Neural progenitor cell (in vitro differentiated cells): ENCODE results near the gene SNX25. TPM values are rescaled to one million over a fixed set of nuclear protein-coding genes. Genes with fewer than 3 reads are reported as not detected.

Source experiments
- DNase-seq: peaks from one replicate; pipeline ENCODE4 v3.0.0-alpha.2; 2016; ENCODE audit warnings: low spot score
- H2AFZ ChIP-seq: fragments of 200-600 bp; sonication (generic); replicated peaks from 2 replicates; pipeline ENCODE4 v1.6.1; 2016; ENCODE audit warnings: antibody characterized with exemption
- H3F3A ChIP-seq: fragments of 200-600 bp; sonication (generic); 2 replicates; pipeline ENCODE4 v1.6.1; 2016; ENCODE audit warnings: antibody characterized with exemption, low read depth
- H3K27ac ChIP-seq: fragments of 200-600 bp; sonication (generic); 2 replicates; pipeline ENCODE4 v1.5.1; 2016; ENCODE audit warnings: mild to moderate bottlenecking
- H3K27me3 ChIP-seq: fragments of 200-600 bp; sonication (generic); 2 replicates; pipeline ENCODE4 v1.6.1; 2016; ENCODE audit warnings: mild to moderate bottlenecking, moderate library complexity
- H3K36me3 ChIP-seq: fragments of 200-600 bp; sonication (generic); 2 replicates; pipeline ENCODE4 v1.5.1; 2016
- H3K4me1 ChIP-seq: fragments of 200-600 bp; sonication (generic); 2 replicates; pipeline ENCODE4 v1.6.1; 2016; ENCODE audit warnings: mixed run types
- H3K4me2 ChIP-seq: fragments of 200-600 bp; sonication (generic); 2 replicates; pipeline ENCODE4 v1.6.1; 2016
- H3K4me3 ChIP-seq: fragments of 200-600 bp; sonication (generic); 2 replicates; pipeline ENCODE4 v1.5.1; 2016
- H3K79me2 ChIP-seq: fragments of 200-600 bp; sonication (generic); 2 replicates; pipeline ENCODE4 v1.6.1; 2016; ENCODE audit warnings: low read depth
- H3K9ac ChIP-seq: fragments of 200-600 bp; sonication (generic); 2 replicates; pipeline ENCODE4 v1.6.1; 2016
- H3K9me3 ChIP-seq: fragments of 200-600 bp; sonication (generic); 2 replicates; pipeline ENCODE4 v1.5.1; 2016; ENCODE audit warnings: low read depth
- H4K20me1 ChIP-seq: fragments of 200-600 bp; sonication (generic); 2 replicates; pipeline ENCODE4 v1.6.1; 2016; ENCODE audit warnings: low read depth
- H3K27ac Mint-ChIP-seq: 3 replicates; pipeline ENCODE4 v1.8.0; 2021; ENCODE audit warnings: mixed read lengths
- H3K27me3 Mint-ChIP-seq: 2 replicates; pipeline ENCODE4 v1.8.0; 2022; ENCODE audit warnings: low read depth, mild to moderate bottlenecking, inconsistent platforms, moderate library complexity, mixed read lengths; ENCODE audit not compliant: insufficient read depth
- H3K36me3 Mint-ChIP-seq: 3 replicates; pipeline ENCODE4 v1.8.0; 2021; ENCODE audit warnings: mixed read lengths
- H3K4me1 Mint-ChIP-seq: 3 replicates; pipeline ENCODE4 v1.8.0; 2021; ENCODE audit warnings: mixed read lengths
- H3K4me3 Mint-ChIP-seq: 3 replicates; pipeline ENCODE4 v1.8.0; 2021; ENCODE audit warnings: mild to moderate bottlenecking, moderate library complexity, mixed read lengths
- H3K9me3 Mint-ChIP-seq: 3 replicates; pipeline ENCODE4 v1.8.0; 2020; ENCODE audit warnings: mixed read lengths
- EZH2 ChIP-seq: fragments of 200-600 bp; sonication (generic); IDR thresholded peaks from 2 replicates; pipeline ENCODE4 v1.6.1; 2017; ENCODE audit warnings: antibody characterized with exemption, mild to moderate bottlenecking, moderate library complexity
- EZH2phosphoT487 ChIP-seq: fragments of 200-600 bp; sonication (generic); IDR thresholded peaks from 2 replicates; pipeline ENCODE4 v1.6.1; 2017; ENCODE audit warnings: antibody characterized with exemption
- total RNA-seq: library from RNA; depleted of rRNA; stranded (reverse); fragments of >200 nt; gene quantifications from 2 replicates; pipeline ENCODE4 v1.2.3, GENCODE V29; 2015; ENCODE audit warnings: low replicate concordance
- TF ChIP-seq, protein P1 (sequence below): fragments of 200-600 bp; sonication (generic); IDR thresholded peaks from 2 replicates; pipeline ENCODE4 v1.5.1; 2017; ENCODE audit warnings: antibody characterized with exemption, mild to moderate bottlenecking

The SNX25 gene
- total RNA-seq, 1 donor from 2014 or later, result 50.8 TPM

DNA sequence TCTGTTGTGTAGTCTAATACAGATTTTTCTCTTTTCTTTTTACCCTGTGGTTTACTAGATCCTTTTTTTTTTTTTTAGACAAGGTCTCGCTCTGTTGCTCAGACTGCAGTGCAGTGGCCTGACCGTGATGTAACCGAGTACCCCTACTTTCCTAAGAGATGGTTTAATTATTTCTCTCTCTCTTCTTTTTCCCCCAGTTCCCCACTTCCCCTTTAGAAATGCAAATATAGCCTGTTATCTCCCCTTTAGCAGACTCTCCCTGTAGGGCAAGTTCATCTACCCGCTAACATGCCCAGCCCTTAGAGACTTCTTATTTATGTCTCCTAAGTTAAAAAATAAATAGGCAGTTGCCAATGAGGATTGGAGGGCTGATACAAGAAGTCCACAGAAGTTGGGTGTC is 4.5 kb downstream of the SNX25 start:
- H4K20me1 ChIP-seq, result peaks cover 22% of the 10 kb centered on the region
- H3K4me3 ChIP-seq, result no peak overlapping the region
- DNase-seq, result no peak
- H3K27me3 ChIP-seq, result peaks cover under 1% of the 10 kb centered on the region
- no peak overlapping the region for H3K9ac ChIP-seq
- no peak overlapping the region for H3K27ac ChIP-seq
- Mint-ChIP-seq H3K27ac (no peak overlapping the region), H3K4me1 (peaks cover 26% of the 10 kb centered on the region), H3K27me3 (peaks cover 2% of the 10 kb centered on the region), H3K4me3 (no peak overlapping the region), H3K36me3 (peaks cover 4% of the 10 kb centered on the region), H3K9me3 (no peaks in the 10 kb centered on the region)
- no peak for TF ChIP-seq EZH2phosphoT487
- no peak for TF ChIP-seq EZH2
- peaks cover 58% of the 10 kb centered on the region for H3K79me2 ChIP-seq
- H3K36me3 ChIP-seq, result no peaks in the 10 kb centered on the region
- peaks cover 10% of the 10 kb centered on the region for H3F3A ChIP-seq
- no peak overlapping the region for H2AFZ ChIP-seq
- no peaks in the 10 kb centered on the region for H3K9me3 ChIP-seq
- no peak overlapping the region for H3K4me2 ChIP-seq
- peaks cover 11% of the 10 kb centered on the region for H3K4me1 ChIP-seq

DNA sequence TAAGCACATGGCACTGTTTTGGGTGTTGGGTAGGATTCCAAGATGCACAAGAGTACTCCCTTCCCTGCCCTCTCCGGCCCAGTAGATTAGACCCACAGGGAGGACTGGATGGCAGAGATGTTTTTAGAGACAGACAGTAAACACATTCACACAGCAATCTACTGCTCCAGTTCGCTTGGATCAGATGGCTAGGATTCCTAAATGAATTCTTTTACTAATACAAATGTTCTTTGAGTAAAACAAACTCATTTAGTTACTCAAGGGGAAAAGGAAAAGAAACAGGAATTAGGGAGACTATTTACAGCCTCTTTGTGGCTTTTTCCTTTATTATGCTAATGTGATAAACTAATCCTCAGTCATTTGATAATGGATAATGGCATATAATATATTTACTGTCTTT is 5.9 kb downstream of the SNX25 start:
- Mint-ChIP-seq H3K9me3 (no peaks in the 10 kb centered on the region), H3K36me3 (peaks cover 8% of the 10 kb centered on the region), H3K27me3 (peaks cover 2% of the 10 kb centered on the region), H3K4me1 (peaks cover 23% of the 10 kb centered on the region), H3K4me3 (no peak overlapping the region), H3K27ac (no peak overlapping the region)
- H3K27ac ChIP-seq, result no peak overlapping the region
- H2AFZ ChIP-seq, result no peak overlapping the region
- TF ChIP-seq, protein P1, sequence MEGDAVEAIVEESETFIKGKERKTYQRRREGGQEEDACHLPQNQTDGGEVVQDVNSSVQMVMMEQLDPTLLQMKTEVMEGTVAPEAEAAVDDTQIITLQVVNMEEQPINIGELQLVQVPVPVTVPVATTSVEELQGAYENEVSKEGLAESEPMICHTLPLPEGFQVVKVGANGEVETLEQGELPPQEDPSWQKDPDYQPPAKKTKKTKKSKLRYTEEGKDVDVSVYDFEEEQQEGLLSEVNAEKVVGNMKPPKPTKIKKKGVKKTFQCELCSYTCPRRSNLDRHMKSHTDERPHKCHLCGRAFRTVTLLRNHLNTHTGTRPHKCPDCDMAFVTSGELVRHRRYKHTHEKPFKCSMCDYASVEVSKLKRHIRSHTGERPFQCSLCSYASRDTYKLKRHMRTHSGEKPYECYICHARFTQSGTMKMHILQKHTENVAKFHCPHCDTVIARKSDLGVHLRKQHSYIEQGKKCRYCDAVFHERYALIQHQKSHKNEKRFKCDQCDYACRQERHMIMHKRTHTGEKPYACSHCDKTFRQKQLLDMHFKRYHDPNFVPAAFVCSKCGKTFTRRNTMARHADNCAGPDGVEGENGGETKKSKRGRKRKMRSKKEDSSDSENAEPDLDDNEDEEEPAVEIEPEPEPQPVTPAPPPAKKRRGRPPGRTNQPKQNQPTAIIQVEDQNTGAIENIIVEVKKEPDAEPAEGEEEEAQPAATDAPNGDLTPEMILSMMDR, result no peak
- no peak for TF ChIP-seq EZH2
- TF ChIP-seq EZH2phosphoT487, result no peak
- H3K79me2 ChIP-seq, result peaks cover 63% of the 10 kb centered on the region
- H3K4me1 ChIP-seq, result peaks cover 8% of the 10 kb centered on the region
- H3K9me3 ChIP-seq, result no peaks in the 10 kb centered on the region
- H4K20me1 ChIP-seq, result peaks cover 25% of the 10 kb centered on the region
- no peaks in the 10 kb centered on the region for H3K36me3 ChIP-seq
- H3F3A ChIP-seq, result peaks cover 4% of the 10 kb centered on the region
- no peak overlapping the region for H3K9ac ChIP-seq
- no peak overlapping the region for H3K4me3 ChIP-seq
- no peaks in the 10 kb centered on the region for H3K27me3 ChIP-seq
- no peak overlapping the region for H3K4me2 ChIP-seq
- no peak for DNase-seq

DNA sequence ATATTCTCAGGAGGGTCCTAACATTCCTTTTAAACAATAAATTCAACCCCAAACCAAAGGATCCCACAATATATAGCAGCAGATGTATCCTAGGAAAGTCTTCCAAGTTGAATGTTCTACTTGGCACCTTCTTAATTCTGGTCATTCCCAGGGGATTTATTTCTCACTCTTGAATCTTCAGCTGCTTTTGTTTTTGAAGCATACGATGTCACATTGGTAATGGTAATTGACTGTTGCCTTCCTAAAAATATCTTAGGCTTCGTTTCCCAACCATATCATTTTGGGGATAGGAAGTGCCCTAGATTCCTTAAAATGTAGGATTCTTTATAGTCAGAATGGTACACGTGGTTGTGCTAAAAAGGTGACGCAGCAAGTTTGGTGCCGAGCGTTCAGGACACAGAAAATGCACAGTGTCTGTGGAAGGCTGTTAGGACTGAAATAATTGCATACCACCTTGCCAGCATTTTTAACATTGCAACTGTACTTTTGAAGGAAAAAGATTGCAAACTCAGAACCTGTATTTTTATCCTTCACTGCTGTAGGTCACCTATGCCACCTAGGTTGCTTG is 8.1 kb downstream of the SNX25 start:
- Histone ChIP-seq H3K9ac (no peak overlapping the region), H3K27me3 (no peaks in the 10 kb centered on the region), H3K9me3 (no peaks in the 10 kb centered on the region), H3K79me2 (peaks cover 54% of the 10 kb centered on the region), H3K4me2 (no peak overlapping the region), H2AFZ (no peak overlapping the region), H3K36me3 (no peaks in the 10 kb centered on the region), H3F3A (no peaks in the 10 kb centered on the region), H3K4me3 (no peak overlapping the region), H3K4me1 (no peaks in the 10 kb centered on the region), H3K27ac (no peak overlapping the region), H4K20me1 (peaks cover 16% of the 10 kb centered on the region)
- Mint-ChIP-seq H3K36me3 (peaks cover 13% of the 10 kb centered on the region), H3K27ac (no peak overlapping the region), H3K4me3 (no peak overlapping the region), H3K4me1 (peaks cover 11% of the 10 kb centered on the region), H3K9me3 (peaks cover 5% of the 10 kb centered on the region), H3K27me3 (peaks cover 4% of the 10 kb centered on the region)
- TF ChIP-seq, protein P1, result no peak
- TF ChIP-seq EZH2, result no peak
- TF ChIP-seq EZH2phosphoT487, result no peak
- DNase-seq, result no peak

DNA sequence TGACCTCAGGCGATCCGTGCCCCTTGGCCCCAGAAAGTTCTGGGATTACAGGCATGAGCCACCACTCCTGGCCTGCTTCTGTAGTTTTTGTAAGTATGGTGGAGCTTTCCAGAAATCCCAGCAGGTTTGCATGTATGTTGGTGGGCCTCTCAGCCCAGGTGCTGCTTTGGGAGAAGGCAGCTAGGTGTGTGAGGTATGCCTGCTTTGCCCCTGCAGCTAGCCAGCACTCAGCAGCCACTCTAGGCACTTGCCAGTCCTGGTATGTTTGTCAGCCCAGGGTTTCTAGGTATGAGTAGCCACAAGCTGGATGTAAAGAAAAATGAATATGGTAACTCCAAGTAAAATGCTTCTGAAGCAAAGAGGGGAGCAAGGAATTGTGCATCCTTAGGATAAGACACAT is 8.9 kb downstream of the SNX25 start:
- TF ChIP-seq EZH2 (no peak), EZH2phosphoT487 (no peak)
- TF ChIP-seq, protein P1, result no peak
- Histone ChIP-seq H3F3A (no peaks in the 10 kb centered on the region), H4K20me1 (peaks cover 14% of the 10 kb centered on the region), H3K9ac (no peak overlapping the region), H3K27me3 (no peaks in the 10 kb centered on the region), H3K4me1 (no peaks in the 10 kb centered on the region), H3K4me3 (no peak overlapping the region), H3K36me3 (no peaks in the 10 kb centered on the region), H2AFZ (no peak overlapping the region), H3K4me2 (no peak overlapping the region), H3K79me2 (peaks cover 49% of the 10 kb centered on the region), H3K9me3 (no peaks in the 10 kb centered on the region), H3K27ac (no peak overlapping the region)
- Mint-ChIP-seq H3K27ac (no peak overlapping the region), H3K9me3 (peaks cover 7% of the 10 kb centered on the region), H3K4me3 (no peak overlapping the region), H3K4me1 (peaks cover 11% of the 10 kb centered on the region), H3K36me3 (peaks cover 16% of the 10 kb centered on the region), H3K27me3 (peaks cover 4% of the 10 kb centered on the region)
- no peak for DNase-seq
